IPS-NIHi7 (cell line): ENCODE results near the gene PTPRK.

Experiments
- DNase-seq: peaks from one replicate; pipeline ENCODE4 v3.0.0; 2012; ENCODE audit warnings: mixed read lengths; ENCODE audit errors: extremely low spot score

Gene PTPRK

GRCh38 chr6:128284128-128284527 lies 236.3 kb downstream of the PTPRK start:
- DNase-seq = no peak

DNA sequence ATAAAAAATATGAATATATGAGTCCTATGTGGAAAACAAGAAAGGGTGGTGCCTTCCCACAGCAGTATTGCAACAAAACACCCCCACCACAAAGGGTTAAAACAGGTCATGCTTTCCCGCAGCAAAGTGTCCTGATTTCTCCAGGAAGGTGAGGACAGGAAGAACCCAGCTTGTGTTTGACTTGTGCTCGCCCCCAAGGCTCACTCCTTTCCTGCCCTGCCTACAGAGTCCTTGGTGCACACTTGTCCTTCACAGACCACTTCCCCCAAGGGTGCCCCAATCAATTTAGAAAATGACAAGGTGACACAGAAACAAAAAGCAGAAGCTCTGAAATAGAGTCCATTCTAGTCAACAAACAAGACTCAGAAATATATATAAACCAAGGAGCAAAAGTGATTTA lies 237.4 kb downstream of the PTPRK start:
- DNase-seq = peak; percentile 21

GRCh38 chr6:128280960-128281359 lies 239.4 kb downstream of the PTPRK start:
- peak; percentile 56 for DNase-seq

- peak; percentile 20 for DNase-seq
Measured at GRCh38 chr6:128280066-128280465, 240.3 kb downstream of the PTPRK start.

GRCh38 chr6:128278836-128279235 lies 241.6 kb downstream of the PTPRK start:
- DNase-seq = no peak

- DNase-seq = no peak
Measured at GRCh38 chr6:128277379-128277778, 243.0 kb downstream of the PTPRK start.

DNA sequence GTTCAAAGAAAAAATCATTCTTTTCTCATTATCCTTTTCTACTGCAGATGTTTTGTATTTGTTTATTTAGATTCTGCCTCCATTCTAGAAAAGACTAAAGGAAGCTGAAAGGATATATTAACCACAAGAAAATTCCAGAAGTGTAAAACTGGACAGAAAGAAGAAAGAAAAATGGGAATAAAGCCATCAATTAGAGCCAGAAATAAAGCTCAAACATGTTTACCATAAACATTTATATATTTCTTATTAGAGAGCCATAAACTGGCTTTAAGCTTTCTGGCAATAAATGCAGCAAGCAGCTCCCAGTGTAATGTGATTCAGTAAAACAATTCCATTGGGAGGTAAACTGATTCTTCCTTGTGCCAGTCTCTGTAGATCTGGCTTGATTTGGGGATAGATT lies 244.1 kb downstream of the PTPRK start:
- no peak for DNase-seq

GRCh38 chr6:128275681-128276080 lies 244.7 kb downstream of the PTPRK start:
- no peak for DNase-seq

DNA sequence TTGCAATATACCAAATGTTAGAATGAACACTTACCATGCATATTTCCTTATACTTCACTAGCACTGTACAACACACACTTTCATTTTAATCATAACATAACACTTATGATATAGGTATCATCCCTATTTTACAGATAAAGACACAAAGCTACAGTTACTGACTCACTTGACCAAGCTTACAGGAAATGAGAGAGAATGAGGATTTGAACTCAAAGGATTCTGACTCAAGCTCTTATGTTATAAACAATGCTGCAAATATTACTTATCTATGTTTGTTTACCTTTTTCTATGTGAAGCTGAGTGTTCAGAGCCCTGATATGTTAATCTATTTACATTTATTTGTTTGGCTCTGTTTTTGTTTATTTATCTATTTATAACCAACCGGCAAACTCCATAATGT lies 245.4 kb downstream of the PTPRK start:
- DNase-seq = no peak

- DNase-seq = no peak
Measured at GRCh38 chr6:128271527-128271926, 248.9 kb downstream of the PTPRK start.

GRCh38 chr6:128271011-128271410 lies 249.4 kb downstream of the PTPRK start:
- DNase-seq = no peak

- DNase-seq = no peak
Measured at GRCh38 chr6:128266946-128267345, 253.5 kb downstream of the PTPRK start.

DNA sequence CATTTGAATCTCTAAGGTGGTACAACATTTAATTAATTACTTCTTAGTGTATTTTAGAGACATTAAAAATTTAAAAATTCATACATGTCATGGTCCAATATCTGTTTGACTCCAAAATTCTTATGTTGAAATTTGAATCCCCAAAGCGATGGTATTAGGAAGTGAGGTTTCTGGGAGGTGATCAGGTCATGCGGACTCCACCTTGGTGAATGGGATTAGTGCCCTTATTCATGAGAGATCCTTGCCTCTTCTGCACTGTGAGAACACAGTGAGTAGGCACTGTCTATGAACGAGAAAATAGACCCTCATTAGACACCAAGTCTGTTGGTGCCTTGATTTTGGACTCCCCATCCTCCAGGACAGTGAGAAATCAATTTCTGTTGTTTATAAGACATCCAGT lies 254.7 kb downstream of the PTPRK start:
- DNase-seq = no peak

DNA sequence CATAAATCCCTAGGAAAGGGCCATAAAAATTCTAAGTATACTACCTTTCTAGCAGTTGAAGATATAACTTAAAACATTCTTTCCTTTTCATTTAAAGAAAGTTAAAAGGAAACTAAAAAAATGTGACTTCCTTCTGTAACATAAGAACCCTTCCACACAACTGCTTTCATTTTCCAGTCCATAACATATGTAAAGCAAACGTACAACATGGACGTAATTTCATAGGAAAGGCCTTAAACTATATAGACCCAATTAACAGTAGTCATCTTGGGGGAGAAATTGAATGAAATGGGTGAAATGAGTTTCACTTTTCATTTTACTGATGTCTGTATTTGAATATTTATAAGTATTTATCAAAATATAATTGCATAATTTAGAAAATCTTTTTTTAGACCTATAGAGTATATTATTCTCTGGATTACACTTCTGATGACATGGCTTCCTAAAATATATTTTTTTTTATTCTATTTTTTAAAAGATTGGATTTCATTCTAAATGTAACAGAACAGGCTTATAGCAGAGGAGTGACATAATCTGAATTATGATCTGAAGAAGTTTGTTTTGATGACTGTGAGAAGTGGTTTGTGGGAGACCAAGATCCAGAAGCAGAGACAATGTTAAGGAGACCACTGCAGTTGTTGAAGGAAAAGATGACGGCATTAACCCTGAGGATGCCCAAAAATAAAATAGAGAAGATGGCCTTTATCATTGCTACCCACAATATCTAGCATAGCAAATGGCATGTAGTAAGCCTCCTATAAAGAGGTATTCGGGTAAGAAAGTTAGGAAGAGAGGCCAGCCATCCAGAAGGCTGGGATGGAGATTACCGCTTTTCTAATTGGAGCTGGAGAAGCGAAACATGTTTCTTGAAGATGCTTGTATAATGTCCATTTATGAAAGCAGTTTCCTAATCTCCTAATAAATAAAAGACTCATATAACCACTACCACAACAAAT lies 260.4 kb downstream of the PTPRK start:
- no peak for DNase-seq

GRCh38 chr6:128259029-128259724 lies 261.2 kb downstream of the PTPRK start:
- no peak for DNase-seq

DNA sequence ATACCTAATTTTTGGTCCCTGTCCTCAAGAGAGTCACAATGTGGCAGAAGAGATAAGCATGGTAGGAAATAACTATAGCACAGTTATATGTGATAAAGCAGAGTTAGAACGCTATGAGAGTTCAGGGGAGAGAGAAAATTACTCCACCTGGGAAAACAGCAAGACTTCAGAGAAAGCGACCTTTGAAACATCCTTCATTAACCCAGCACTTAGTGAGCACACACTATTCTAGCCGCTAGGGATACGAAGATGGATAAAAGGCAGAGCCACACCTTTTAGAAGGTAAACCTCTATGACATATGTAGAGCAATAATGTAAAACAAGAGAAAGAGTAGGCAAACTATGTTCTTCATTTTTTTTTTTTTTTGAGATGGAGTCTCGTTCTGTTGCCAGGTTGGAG lies 264.3 kb downstream of the PTPRK start:
- no peak for DNase-seq

GRCh38 chr6:128252341-128253176 lies 267.8 kb downstream of the PTPRK start:
- no peak for DNase-seq

- no peak for DNase-seq
Measured at GRCh38 chr6:128251445-128252340, 268.7 kb downstream of the PTPRK start.

DNA sequence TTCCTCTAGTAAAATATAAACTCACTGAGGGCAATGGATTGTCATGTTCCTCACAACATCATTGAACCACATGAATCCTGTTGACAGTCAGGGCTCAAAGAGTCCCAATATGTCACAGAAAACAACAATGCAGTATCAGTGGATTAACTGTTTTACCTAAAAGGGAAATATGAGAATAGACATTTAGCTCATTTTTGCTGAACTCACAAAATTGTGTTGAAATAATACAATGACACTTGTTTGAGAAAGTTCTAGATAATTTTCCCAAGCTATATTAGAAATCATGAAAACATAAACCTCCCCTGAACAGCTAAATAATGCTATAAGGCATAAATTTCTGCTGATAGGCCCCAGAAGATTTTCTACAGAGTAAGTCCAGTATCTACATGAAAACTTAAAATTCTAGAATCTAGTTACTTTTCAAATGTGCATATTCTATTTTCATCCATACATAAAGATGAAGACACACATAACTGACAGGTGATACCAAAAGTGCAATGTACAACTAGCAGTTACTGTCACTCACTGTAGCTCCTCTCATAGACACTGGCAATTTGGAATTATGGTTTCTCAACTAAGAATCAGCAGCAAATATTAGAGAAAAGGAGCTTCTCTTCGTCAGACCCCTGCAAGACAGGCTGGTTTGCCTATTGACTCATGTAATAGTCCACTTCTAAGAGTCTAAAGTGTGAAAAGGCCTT lies 269.9 kb downstream of the PTPRK start:
- DNase-seq = no peak

DNA sequence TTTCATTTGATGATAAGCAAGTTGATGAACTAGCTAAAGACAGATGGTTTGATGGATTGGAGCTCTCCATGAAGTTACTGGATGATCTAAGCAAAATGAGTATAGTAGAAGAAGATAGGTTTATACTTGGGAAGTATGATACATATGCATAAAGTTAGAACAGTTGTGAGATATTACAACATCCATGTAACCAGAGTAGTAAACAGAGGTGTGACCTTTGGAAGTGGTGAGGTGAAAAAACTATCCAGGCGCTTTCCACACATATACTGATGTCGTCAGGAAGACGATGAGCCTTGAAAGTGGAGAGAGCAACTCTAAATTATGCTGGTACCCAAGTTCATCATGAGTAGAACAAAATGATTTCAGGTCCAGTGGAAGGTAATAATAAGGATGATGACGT lies 271.0 kb downstream of the PTPRK start:
- no peak for DNase-seq
